GM23338 (cell line): ENCODE results near the gene GCFC2.

Experiments used
- CTCF ChIP-seq, 2 experiments: fragments of 200-600 bp in 1 of 2; sonication (generic) in 1 of 2; conservative IDR thresholded peaks; 2 replicates each; pipeline versions ENCODE4 v1.5.1 to v1.6.1; 2016 to 2017; ENCODE audit warnings: antibody characterized with exemption in 2 of 2, low read depth in 2 of 2, mild to moderate bottlenecking in 2 of 2, moderate library complexity in 1 of 2
- EZH2 ChIP-seq: fragments of 200-600 bp; sonication (generic); IDR thresholded peaks from one replicate; pipeline ENCODE4 v1.8.0; 2017; ENCODE audit warnings: antibody characterized with exemption, mild to moderate bottlenecking, low read depth; ENCODE audit not compliant: unreplicated experiment
- EZH2phosphoT487 ChIP-seq: fragments of 200-600 bp; sonication (generic); IDR thresholded peaks from one replicate; pipeline ENCODE4 v1.8.1; 2018; ENCODE audit warnings: antibody characterized with exemption; ENCODE audit not compliant: unreplicated experiment
- NANOG ChIP-seq: IDR thresholded peaks from 2 replicates; pipeline ENCODE4 v1.6.1; 2016; ENCODE audit warnings: antibody characterized with exemption, borderline replicate concordance
- POLR2AphosphoS5 ChIP-seq: IDR thresholded peaks from 2 replicates; pipeline ENCODE4 v1.6.1; 2016; ENCODE audit warnings: antibody characterized with exemption, low read depth
- STAT1 ChIP-seq: IDR thresholded peaks from one replicate; pipeline ENCODE4 v1.6.1; 2016; ENCODE audit warnings: antibody characterized with exemption; ENCODE audit not compliant: unreplicated experiment

GRCh38 chr2:75622500-75622899, 88.2 kb downstream of the GCFC2 start:
- TF ChIP-seq CTCF (conservative IDR thresholded peaks at IDR 0.05; ENCODE audit: low read depth in 2 of 2) (no peak), EZH2 (no peak), STAT1 (no peak), POLR2AphosphoS5 (no peak), EZH2phosphoT487 (no peak), NANOG (no peak)
